ENCODE measurements around the gene PCDHB15. TPM values are rescaled to one million over a fixed set of nuclear protein-coding genes. Genes with fewer than 3 reads are reported as not detected.
"Not testable (repeated sequence)": the region's sequence is repeated elsewhere in the genome, so short reads cannot be mapped to it uniquely, and the experiment has no call there.

The PCDHB15 gene
- total and polyA plus RNA-seq, 11 donors = 1.6 to 7.5 (median 4.0) TPM

- H3K9me3 ChIP-seq = peaks cover 0 to 100% (median 93%) of the 10 kb centered on the region in 12 donors
- no peak overlapping the region for H3K27ac ChIP-seq
- H3K27me3 ChIP-seq = peaks cover 0 to 11% (median 4%) of the 10 kb centered on the region in 9 donors
- WGBS, 4 donors = 12 to 27% (median 16%) methylated on average over 24 to 32 of the region's 32 CpGs
- no peaks in the 10 kb centered on the region for H3K36me3 ChIP-seq
- H3K4me1 ChIP-seq = peaks cover 0 to 3% (median 0%) of the 10 kb centered on the region in 12 donors
- intact Hi-C loops (cut with DNase I) = no loop called here
- ATAC-seq = no peak
- TF ChIP-seq POLR2A (IDR thresholded peaks at IDR 0.05) = no peak
- no peak for TF ChIP-seq CTCF (IDR thresholded peaks at IDR 0.05)
- H3K4me3 ChIP-seq = no peak overlapping the region
- no peak for DNase-seq
These were observed 8.5 kb upstream of the PCDHB15 start for GRCh38 chr5:141236516-141237313.

GRCh38 chr5:141241496-141241895, 3.7 kb upstream of the PCDHB15 start:
- ATAC-seq (no peak), DNase-seq (no peak)
- no peak overlapping the region for H3K27ac ChIP-seq
- peaks cover 0 to 23% (median 4%) of the 10 kb centered on the region in 9 donors for H3K27me3 ChIP-seq
- H3K4me3 ChIP-seq = no peak overlapping the region
- no peaks in the 10 kb centered on the region for H3K36me3 ChIP-seq
- WGBS, 4 donors = 15 to 27% (median 19%) methylated on average over 4 to 43 of the region's 43 CpGs
- H3K4me1 ChIP-seq = peaks cover 0 to 2% (median 0%) of the 10 kb centered on the region in 12 donors
- intact Hi-C loops (cut with DNase I) = loop anchor here in 5 of 10 donors (10.0 kb wide), 4 partner anchors 47 to 323 kb away; partner anchors contain the start of genes PCDHB10 (in 1 of the 5), PCDHB11 (in 1 of the 5), PCDHGA9 (in 1 of the 5) and PCDHGB6 (in 1 of the 5)
- peaks cover 0 to 100% (median 87%) of the 10 kb centered on the region in 12 donors for H3K9me3 ChIP-seq
- TF ChIP-seq CTCF (IDR thresholded peaks at IDR 0.05) (no peak), POLR2A (IDR thresholded peaks at IDR 0.05) (no peak)

- not testable (repeated sequence) for H3K27ac ChIP-seq, DNase-seq, ATAC-seq, H3K4me1 ChIP-seq, H3K4me3 ChIP-seq
- Histone ChIP-seq H3K36me3 (peaks cover 0 to 20% (median 0%) of the 10 kb centered on the region in 9 donors), H3K27me3 (peaks cover 0 to 11% (median 0%) of the 10 kb centered on the region in 9 donors), H3K9me3 (peaks cover 0 to 100% (median 86%) of the 10 kb centered on the region in 12 donors)
- 34 to 51% (median 42%) methylated on average over 14 to 34 of the region's 42 CpGs; no CpG with 5 or more reads in 1 of the 4 donors for WGBS, 4 donors
- intact Hi-C loops (cut with DNase I) = loop anchor here in 7 of 10 donors (5.0 to 10.0 kb wide), 5 partner anchors 52 to 318 kb away; partner anchors contain the start of genes PCDHB10 (in 1 of the 7), PCDHB11 (in 1 of the 7), PCDHGA9 (in 1 of the 7) and PCDHGB6 (in 1 of the 7)
These were observed 1.8 kb downstream of the PCDHB15 start for GRCh38 chr5:141246971-141247370.

DNA sequence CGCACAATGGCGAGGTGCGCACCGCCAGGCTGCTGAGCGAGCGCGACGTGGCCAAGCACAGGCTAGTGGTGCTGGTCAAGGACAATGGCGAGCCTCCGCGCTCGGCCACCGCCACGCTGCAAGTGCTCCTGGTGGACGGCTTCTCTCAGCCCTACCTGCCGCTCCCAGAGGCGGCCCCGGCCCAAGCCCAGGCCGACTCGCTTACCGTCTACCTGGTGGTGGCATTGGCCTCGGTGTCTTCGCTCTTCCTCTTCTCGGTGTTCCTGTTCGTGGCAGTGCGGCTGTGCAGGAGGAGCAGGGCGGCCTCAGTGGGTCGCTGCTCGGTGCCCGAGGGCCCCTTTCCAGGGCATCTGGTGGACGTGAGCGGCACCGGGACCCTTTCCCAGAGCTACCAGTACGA, 2.2 kb downstream of the PCDHB15 start:
- WGBS, 4 donors = 45 to 53% (median 49%) methylated on average over 16 to 34 of the region's 34 CpGs
- H3K4me3 ChIP-seq, H3K27ac ChIP-seq, H3K4me1 ChIP-seq, ATAC-seq, DNase-seq, H3K27me3 ChIP-seq: not testable (repeated sequence)
- Histone ChIP-seq H3K36me3 (peaks cover 0 to 20% (median 0%) of the 10 kb centered on the region in 9 donors), H3K9me3 (peaks cover 0 to 100% (median 86%) of the 10 kb centered on the region in 12 donors)
- intact Hi-C loops (cut with DNase I) = loop anchor here in 7 of 10 donors (5.0 to 10.0 kb wide), 5 partner anchors 53 to 317 kb away; partner anchors contain the start of genes PCDHB10 (in 1 of the 7), PCDHB11 (in 1 of the 7), PCDHGA9 (in 1 of the 7) and PCDHGB6 (in 1 of the 7)

DNA sequence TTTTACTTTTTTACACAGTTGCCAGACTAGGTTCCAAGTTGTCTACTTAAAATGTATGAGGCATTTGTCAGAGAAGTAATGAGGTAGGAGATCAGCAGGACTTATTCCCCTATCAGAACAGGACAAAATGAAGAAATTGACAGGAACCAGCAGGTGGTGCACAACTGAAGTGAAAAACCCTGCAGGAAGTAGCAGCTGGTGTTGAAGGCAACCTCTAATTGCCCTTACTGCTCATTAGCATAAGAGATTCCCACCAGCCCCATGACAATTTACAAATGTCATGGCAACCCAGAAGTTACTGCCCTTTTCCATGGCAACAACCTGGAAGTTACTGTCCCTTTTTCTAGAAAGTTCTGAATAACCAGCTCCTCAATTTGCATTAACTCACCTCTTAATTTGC, 5.4 kb downstream of the PCDHB15 start:
- TF ChIP-seq CTCF (IDR thresholded peaks at IDR 0.05) (no peak), POLR2A (IDR thresholded peaks at IDR 0.05) (no peak)
- intact Hi-C loops (cut with DNase I) = no loop called here
- Histone ChIP-seq H3K4me3 (no peak overlapping the region), H3K27me3 (no peaks in the 10 kb centered on the region), H3K36me3 (peaks cover 0 to 24% (median 0%) of the 10 kb centered on the region in 9 donors), H3K27ac (no peak overlapping the region), H3K9me3 (peaks cover 0 to 100% (median 95%) of the 10 kb centered on the region in 12 donors), H3K4me1 (peaks cover 0 to 2% (median 0%) of the 10 kb centered on the region in 12 donors)
- DNase-seq (no peak), ATAC-seq (no peak)

Measured in heart left ventricle (tissue), 16 donors.